Measurements from ENCODE around the gene JAML. TPM values are rescaled to one million over a fixed set of nuclear protein-coding genes. Genes with fewer than 3 reads are reported as not detected.
A peak's percentile ranks its signal among the peaks of the same experiment; 100 is the strongest.

JAML gene
- total and polyA plus RNA-seq, 2 of the 13 experiments (the other 11 are each of a cell fraction or from before 2014, with no cell fraction given): 2.0 to 3.3 TPM

DNA sequence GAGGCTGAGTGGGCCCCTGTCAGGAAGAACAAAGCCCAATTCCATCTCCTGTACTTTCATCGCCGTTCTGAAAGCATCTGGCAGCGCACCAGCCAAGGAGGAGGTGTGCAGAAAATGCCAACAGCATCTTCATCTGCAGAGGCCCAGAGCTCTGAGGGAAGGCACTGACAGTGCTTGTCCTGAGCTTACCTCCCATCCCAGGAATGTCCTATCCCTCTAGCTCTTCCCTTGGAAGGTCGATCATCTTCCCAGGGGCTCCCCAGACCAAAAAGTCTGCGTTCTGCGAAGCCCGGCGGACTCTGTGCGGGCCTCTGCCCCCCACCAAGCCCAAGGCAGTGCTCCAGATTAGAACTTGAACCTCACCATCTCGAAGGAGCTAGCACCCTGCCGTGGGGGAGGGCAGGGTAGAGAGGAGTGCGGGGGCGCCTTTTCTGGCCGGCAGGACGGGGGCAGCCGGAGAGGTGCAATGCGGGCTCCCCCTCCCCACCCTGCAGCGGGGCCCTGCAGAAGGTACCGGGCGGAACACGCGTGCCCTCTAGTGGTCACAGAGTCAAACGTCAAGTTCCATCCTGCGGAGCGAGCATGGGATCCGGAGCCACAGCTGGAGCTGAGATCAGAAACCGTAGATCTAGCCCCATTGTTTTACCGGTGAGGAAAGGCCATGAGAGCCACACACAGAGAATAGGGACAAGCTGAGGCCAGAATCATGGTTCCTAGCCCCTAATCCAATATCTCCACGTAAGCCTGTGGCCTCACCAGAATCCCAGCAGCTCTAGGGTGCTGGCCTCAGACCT, 53.3 kb downstream of the JAML start (continued):
- TF ChIP-seq, protein P1, sequence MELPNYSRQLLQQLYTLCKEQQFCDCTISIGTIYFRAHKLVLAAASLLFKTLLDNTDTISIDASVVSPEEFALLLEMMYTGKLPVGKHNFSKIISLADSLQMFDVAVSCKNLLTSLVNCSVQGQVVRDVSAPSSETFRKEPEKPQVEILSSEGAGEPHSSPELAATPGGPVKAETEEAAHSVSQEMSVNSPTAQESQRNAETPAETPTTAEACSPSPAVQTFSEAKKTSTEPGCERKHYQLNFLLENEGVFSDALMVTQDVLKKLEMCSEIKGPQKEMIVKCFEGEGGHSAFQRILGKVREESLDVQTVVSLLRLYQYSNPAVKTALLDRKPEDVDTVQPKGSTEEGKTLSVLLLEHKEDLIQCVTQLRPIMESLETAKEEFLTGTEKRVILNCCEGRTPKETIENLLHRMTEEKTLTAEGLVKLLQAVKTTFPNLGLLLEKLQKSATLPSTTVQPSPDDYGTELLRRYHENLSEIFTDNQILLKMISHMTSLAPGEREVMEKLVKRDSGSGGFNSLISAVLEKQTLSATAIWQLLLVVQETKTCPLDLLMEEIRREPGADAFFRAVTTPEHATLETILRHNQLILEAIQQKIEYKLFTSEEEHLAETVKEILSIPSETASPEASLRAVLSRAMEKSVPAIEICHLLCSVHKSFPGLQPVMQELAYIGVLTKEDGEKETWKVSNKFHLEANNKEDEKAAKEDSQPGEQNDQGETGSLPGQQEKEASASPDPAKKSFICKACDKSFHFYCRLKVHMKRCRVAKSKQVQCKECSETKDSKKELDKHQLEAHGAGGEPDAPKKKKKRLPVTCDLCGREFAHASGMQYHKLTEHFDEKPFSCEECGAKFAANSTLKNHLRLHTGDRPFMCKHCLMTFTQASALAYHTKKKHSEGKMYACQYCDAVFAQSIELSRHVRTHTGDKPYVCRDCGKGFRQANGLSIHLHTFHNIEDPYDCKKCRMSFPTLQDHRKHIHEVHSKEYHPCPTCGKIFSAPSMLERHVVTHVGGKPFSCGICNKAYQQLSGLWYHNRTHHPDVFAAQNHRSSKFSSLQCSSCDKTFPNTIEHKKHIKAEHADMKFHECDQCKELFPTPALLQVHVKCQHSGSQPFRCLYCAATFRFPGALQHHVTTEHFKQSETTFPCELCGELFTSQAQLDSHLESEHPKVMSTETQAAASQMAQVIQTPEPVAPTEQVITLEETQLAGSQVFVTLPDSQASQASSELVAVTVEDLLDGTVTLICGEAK (IDR thresholded peaks at IDR 0.05): no peak
- TF ChIP-seq, protein P1 (CRISPR knock-in tag; IDR thresholded peaks at IDR 0.05): no peak
- no peak for TF ChIP-seq ZNF563 (CRISPR knock-in tag; IDR thresholded peaks at IDR 0.05)
- no peak for TF ChIP-seq ZNF589 (CRISPR knock-in tag; conservative IDR thresholded peaks at IDR 0.05)
- no peak for TF ChIP-seq ZNF547 (CRISPR knock-in tag; IDR thresholded peaks at IDR 0.05)
- peak; percentile 45; the same call in 1 of the 2 replicates for TF ChIP-seq ERF (CRISPR knock-in tag; IDR thresholded peaks at IDR 0.05)
- no peak for TF ChIP-seq NFE2 (CRISPR knock-in tag; IDR thresholded peaks at IDR 0.05)
- no peak for TF ChIP-seq SAP130 (CRISPR knock-in tag; IDR thresholded peaks at IDR 0.05; ENCODE audit: low read depth)
- TF ChIP-seq, protein P2, sequence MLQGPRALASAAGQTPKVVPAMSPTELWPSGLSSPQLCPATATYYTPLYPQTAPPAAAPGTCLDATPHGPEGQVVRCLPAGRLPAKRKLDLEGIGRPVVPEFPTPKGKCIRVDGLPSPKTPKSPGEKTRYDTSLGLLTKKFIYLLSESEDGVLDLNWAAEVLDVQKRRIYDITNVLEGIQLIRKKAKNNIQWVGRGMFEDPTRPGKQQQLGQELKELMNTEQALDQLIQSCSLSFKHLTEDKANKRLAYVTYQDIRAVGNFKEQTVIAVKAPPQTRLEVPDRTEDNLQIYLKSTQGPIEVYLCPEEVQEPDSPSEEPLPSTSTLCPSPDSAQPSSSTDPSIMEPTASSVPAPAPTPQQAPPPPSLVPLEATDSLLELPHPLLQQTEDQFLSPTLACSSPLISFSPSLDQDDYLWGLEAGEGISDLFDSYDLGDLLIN (CRISPR knock-in tag; IDR thresholded peaks at IDR 0.05; ENCODE audit: borderline replicate concordance): no peak
- TF ChIP-seq ZNF350 (CRISPR knock-in tag; IDR thresholded peaks at IDR 0.05; ENCODE audit: borderline replicate concordance, low read depth): no peak
- TF ChIP-seq, protein P3, sequence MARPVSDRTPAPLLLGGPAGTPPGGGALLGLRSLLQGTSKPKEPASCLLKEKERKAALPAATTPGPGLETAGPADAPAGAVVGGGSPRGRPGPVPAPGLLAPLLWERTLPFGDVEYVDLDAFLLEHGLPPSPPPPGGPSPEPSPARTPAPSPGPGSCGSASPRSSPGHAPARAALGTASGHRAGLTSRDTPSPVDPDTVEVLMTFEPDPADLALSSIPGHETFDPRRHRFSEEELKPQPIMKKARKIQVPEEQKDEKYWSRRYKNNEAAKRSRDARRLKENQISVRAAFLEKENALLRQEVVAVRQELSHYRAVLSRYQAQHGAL (CRISPR knock-in tag; IDR thresholded peaks at IDR 0.05; ENCODE audit: not compliant biosample characterization): no peak
- no peak for TF ChIP-seq ZBTB7B (CRISPR knock-in tag; IDR thresholded peaks at IDR 0.05)
- TF ChIP-seq ATF7-NPFF (CRISPR knock-in tag; IDR thresholded peaks at IDR 0.05; ENCODE audit: low read depth): no peak
- TF ChIP-seq NR2F1 (CRISPR knock-in tag; IDR thresholded peaks at IDR 0.05): no peak
- TF ChIP-seq SRF (IDR thresholded peaks at IDR 0.05; ENCODE audit: low read depth, low read length): no peak
- TF ChIP-seq ZNF644 (CRISPR knock-in tag; IDR thresholded peaks at IDR 0.05; ENCODE audit: low read depth): no peak
- TF ChIP-seq KLF12 (CRISPR knock-in tag; IDR thresholded peaks at IDR 0.05; ENCODE audit: borderline replicate concordance): no peak
